Measurements from ENCODE around the gene ERCC4.

- TF ChIP-seq CTCF (optimal IDR thresholded peaks at IDR 0.05 in 1 of 3, IDR thresholded peaks at IDR 0.05 in 1 of 3, conservative IDR thresholded peaks at IDR 0.05 in 1 of 3; ENCODE audit: extremely low read depth in 1 of 3, insufficient read depth in 2 of 3, low read length in 3 of 3) (no peak), EZH2 (IDR thresholded peaks at IDR 0.05; ENCODE audit: low read length) (no peak)
Measured at GRCh38 chr16:13977177-13977576, 57.2 kb downstream of the ERCC4 start.
